ENCODE results near the gene SOX5. TPM values are rescaled to one million over a fixed set of nuclear protein-coding genes. Genes with fewer than 3 reads are reported as not detected.

SOX5 gene
- total and polyA plus RNA-seq, 2 experiments from 2014 or later = 1.0 to 4.7 TPM

GRCh38 chr12:23855813-23856212 lies 93.7 kb downstream of the SOX5 start:
- H3K4me2 ChIP-seq = no peak overlapping the region
- TF ChIP-seq ZNF114 (CRISPR knock-in tag; IDR thresholded peaks at IDR 0.05) (no peak), ZNF462 (CRISPR knock-in tag; IDR thresholded peaks at IDR 0.05) (no peak), JUNB (IDR thresholded peaks at IDR 0.05; ENCODE audit: unreplicated experiment) (no peak), ETS1 (IDR thresholded peaks at IDR 0.05) (no peak), POLR2AphosphoS5 (IDR thresholded peaks at IDR 0.05; ENCODE audit: low read depth) (no peak)
- TF ChIP-seq, protein P1, sequence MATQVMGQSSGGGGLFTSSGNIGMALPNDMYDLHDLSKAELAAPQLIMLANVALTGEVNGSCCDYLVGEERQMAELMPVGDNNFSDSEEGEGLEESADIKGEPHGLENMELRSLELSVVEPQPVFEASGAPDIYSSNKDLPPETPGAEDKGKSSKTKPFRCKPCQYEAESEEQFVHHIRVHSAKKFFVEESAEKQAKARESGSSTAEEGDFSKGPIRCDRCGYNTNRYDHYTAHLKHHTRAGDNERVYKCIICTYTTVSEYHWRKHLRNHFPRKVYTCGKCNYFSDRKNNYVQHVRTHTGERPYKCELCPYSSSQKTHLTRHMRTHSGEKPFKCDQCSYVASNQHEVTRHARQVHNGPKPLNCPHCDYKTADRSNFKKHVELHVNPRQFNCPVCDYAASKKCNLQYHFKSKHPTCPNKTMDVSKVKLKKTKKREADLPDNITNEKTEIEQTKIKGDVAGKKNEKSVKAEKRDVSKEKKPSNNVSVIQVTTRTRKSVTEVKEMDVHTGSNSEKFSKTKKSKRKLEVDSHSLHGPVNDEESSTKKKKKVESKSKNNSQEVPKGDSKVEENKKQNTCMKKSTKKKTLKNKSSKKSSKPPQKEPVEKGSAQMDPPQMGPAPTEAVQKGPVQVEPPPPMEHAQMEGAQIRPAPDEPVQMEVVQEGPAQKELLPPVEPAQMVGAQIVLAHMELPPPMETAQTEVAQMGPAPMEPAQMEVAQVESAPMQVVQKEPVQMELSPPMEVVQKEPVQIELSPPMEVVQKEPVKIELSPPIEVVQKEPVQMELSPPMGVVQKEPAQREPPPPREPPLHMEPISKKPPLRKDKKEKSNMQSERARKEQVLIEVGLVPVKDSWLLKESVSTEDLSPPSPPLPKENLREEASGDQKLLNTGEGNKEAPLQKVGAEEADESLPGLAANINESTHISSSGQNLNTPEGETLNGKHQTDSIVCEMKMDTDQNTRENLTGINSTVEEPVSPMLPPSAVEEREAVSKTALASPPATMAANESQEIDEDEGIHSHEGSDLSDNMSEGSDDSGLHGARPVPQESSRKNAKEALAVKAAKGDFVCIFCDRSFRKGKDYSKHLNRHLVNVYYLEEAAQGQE (IDR thresholded peaks at IDR 0.05; ENCODE audit: unreplicated experiment) = no peak
- TF ChIP-seq, protein P2, sequence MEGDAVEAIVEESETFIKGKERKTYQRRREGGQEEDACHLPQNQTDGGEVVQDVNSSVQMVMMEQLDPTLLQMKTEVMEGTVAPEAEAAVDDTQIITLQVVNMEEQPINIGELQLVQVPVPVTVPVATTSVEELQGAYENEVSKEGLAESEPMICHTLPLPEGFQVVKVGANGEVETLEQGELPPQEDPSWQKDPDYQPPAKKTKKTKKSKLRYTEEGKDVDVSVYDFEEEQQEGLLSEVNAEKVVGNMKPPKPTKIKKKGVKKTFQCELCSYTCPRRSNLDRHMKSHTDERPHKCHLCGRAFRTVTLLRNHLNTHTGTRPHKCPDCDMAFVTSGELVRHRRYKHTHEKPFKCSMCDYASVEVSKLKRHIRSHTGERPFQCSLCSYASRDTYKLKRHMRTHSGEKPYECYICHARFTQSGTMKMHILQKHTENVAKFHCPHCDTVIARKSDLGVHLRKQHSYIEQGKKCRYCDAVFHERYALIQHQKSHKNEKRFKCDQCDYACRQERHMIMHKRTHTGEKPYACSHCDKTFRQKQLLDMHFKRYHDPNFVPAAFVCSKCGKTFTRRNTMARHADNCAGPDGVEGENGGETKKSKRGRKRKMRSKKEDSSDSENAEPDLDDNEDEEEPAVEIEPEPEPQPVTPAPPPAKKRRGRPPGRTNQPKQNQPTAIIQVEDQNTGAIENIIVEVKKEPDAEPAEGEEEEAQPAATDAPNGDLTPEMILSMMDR (conservative IDR thresholded peaks at IDR 0.05; ENCODE audit: low read depth in 2 of 2) = no peak
- H3K4me1 Mint-ChIP-seq = peaks cover 6% of the 10 kb centered on the region; the same call in 2 of the 3 replicates
- ATAC-seq = no peak
- H3K27ac ChIP-seq (ENCODE audit: low read depth) = no peak overlapping the region
- H3K4me3 Mint-ChIP-seq = no peak overlapping the region
- H2AFZ ChIP-seq = no peak overlapping the region
- peaks cover 2% of the 10 kb centered on the region; the same call in 1 of the 2 replicates for H3K9me2 ChIP-seq (ENCODE audit: insufficient read depth)
- 0 out of 2 replicates have a peak, but pooled peaks cover 3% of the 10 kb centered on the region for H3K4me1 ChIP-seq (ENCODE audit: insufficient read depth)
- no peaks in the 10 kb centered on the region for H3K79me2 ChIP-seq (replicated peaks; ENCODE audit: insufficient read depth)
- peaks cover under 1% of the 10 kb centered on the region for H3K27me3 Mint-ChIP-seq (ENCODE audit: insufficient read depth, low read depth, poor library complexity)
- H3K36me3 Mint-ChIP-seq (ENCODE audit: low read depth) = peaks cover 12% of the 10 kb centered on the region
- no peak for DNase-seq (ENCODE audit: low spot score)
- no peak overlapping the region for H3K27ac Mint-ChIP-seq
- H3K4me3 ChIP-seq = no peak overlapping the region
- peaks cover 18% of the 10 kb centered on the region for H3K9me3 Mint-ChIP-seq
- no peaks in the 10 kb centered on the region for H3K27me3 ChIP-seq (ENCODE audit: insufficient read depth)
- no peaks in the 10 kb centered on the region for H3K36me3 ChIP-seq (ENCODE audit: insufficient read depth)
- H3F3A ChIP-seq (replicated peaks; ENCODE audit: low read depth) = no peaks in the 10 kb centered on the region
- H4K20me1 ChIP-seq (replicated peaks; ENCODE audit: insufficient read depth) = no peaks in the 10 kb centered on the region
